ENCODE measurements around the gene SERPINE2.

The SERPINE2 gene

GRCh38 chr2:223956300-223956699 is 82.8 kb downstream of the SERPINE2 start:
- Histone ChIP-seq H3K27ac (no peak overlapping the region), H3K4me3 (IDR thresholded peaks at IDR 0.05; ENCODE audit: insufficient read depth, low read depth, low read length) (peak overlapping the region; percentile 12), H2AFZ (ENCODE audit: low read depth) (no peak overlapping the region), H3K27me3 (ENCODE audit: insufficient read depth, low read depth) (no peaks in the 10 kb centered on the region), H3K36me3 (ENCODE audit: insufficient read depth) (peaks cover 3% of the 10 kb centered on the region; the same call in 1 of the 2 replicates), H4K20me1 (ENCODE audit: insufficient read depth) (peaks cover 4% of the 10 kb centered on the region; the same call in 1 of the 2 replicates), H3K4me1 (ENCODE audit: low read depth, poor library complexity, severe bottlenecking) (peaks cover 54% of the 10 kb centered on the region), H3K9ac (no peak overlapping the region), H3K79me2 (ENCODE audit: insufficient read depth, low read depth) (peaks cover 38% of the 10 kb centered on the region), H3K4me2 (peak overlapping the region; percentile 59)
- TF ChIP-seq, protein P1, sequence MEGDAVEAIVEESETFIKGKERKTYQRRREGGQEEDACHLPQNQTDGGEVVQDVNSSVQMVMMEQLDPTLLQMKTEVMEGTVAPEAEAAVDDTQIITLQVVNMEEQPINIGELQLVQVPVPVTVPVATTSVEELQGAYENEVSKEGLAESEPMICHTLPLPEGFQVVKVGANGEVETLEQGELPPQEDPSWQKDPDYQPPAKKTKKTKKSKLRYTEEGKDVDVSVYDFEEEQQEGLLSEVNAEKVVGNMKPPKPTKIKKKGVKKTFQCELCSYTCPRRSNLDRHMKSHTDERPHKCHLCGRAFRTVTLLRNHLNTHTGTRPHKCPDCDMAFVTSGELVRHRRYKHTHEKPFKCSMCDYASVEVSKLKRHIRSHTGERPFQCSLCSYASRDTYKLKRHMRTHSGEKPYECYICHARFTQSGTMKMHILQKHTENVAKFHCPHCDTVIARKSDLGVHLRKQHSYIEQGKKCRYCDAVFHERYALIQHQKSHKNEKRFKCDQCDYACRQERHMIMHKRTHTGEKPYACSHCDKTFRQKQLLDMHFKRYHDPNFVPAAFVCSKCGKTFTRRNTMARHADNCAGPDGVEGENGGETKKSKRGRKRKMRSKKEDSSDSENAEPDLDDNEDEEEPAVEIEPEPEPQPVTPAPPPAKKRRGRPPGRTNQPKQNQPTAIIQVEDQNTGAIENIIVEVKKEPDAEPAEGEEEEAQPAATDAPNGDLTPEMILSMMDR (conservative IDR thresholded peaks at IDR 0.05; ENCODE audit: low read depth, low read length): no peak

- no peak overlapping the region for H3K4me3 ChIP-seq (IDR thresholded peaks at IDR 0.05; ENCODE audit: insufficient read depth, low read depth, low read length)
- H3K9ac ChIP-seq: no peak overlapping the region
- no peaks in the 10 kb centered on the region for H3K27me3 ChIP-seq (ENCODE audit: insufficient read depth, low read depth)
- no peak overlapping the region for H3K4me2 ChIP-seq
- H4K20me1 ChIP-seq (ENCODE audit: insufficient read depth): 0 out of 2 replicates have a peak, but pooled peaks cover 2% of the 10 kb centered on the region
- TF ChIP-seq, protein P1 (conservative IDR thresholded peaks at IDR 0.05; ENCODE audit: low read depth, low read length): no peak
- no peaks in the 10 kb centered on the region; the same call in 1 of the 2 replicates for H3K36me3 ChIP-seq (ENCODE audit: insufficient read depth)
- peaks cover 19% of the 10 kb centered on the region for H3K79me2 ChIP-seq (ENCODE audit: insufficient read depth, low read depth)
- H3K4me1 ChIP-seq (ENCODE audit: low read depth, poor library complexity, severe bottlenecking): peaks cover 41% of the 10 kb centered on the region
- no peak overlapping the region for H3K27ac ChIP-seq
- no peak overlapping the region for H2AFZ ChIP-seq (ENCODE audit: low read depth)
These were observed 84.7 kb downstream of the SERPINE2 start for GRCh38 chr2:223954401-223954800.

GRCh38 chr2:223952280-223952968 is 86.7 kb downstream of the SERPINE2 start:
- Histone ChIP-seq H3K4me1 (ENCODE audit: low read depth, poor library complexity, severe bottlenecking) (peaks cover 31% of the 10 kb centered on the region), H3K79me2 (ENCODE audit: insufficient read depth, low read depth) (no peaks in the 10 kb centered on the region), H3K4me2 (no peak overlapping the region; the same call in 1 of the 2 replicates), H4K20me1 (ENCODE audit: insufficient read depth) (no peaks in the 10 kb centered on the region), H3K27me3 (ENCODE audit: insufficient read depth, low read depth) (no peaks in the 10 kb centered on the region), H3K27ac (peak overlapping the region; percentile 11; the same call in 1 of the 2 replicates), H2AFZ (ENCODE audit: low read depth) (peak overlapping the region; percentile 4; the same call in 1 of the 2 replicates), H3K4me3 (IDR thresholded peaks at IDR 0.05; ENCODE audit: insufficient read depth, low read depth, low read length) (no peak overlapping the region), H3K36me3 (ENCODE audit: insufficient read depth) (no peaks in the 10 kb centered on the region), H3K9ac (no peak overlapping the region)
- TF ChIP-seq, protein P1 (conservative IDR thresholded peaks at IDR 0.05; ENCODE audit: low read depth, low read length): no peak

- Histone ChIP-seq H4K20me1 (ENCODE audit: insufficient read depth) (no peaks in the 10 kb centered on the region), H3K4me1 (ENCODE audit: low read depth, poor library complexity, severe bottlenecking) (peaks cover 26% of the 10 kb centered on the region), H3K4me2 (no peak overlapping the region), H3K36me3 (ENCODE audit: insufficient read depth) (no peaks in the 10 kb centered on the region), H3K27ac (no peak overlapping the region), H3K4me3 (IDR thresholded peaks at IDR 0.05; ENCODE audit: insufficient read depth, low read depth, low read length) (no peak overlapping the region), H2AFZ (ENCODE audit: low read depth) (no peak overlapping the region), H3K27me3 (ENCODE audit: insufficient read depth, low read depth) (no peaks in the 10 kb centered on the region), H3K79me2 (ENCODE audit: insufficient read depth, low read depth) (no peaks in the 10 kb centered on the region), H3K9ac (no peak overlapping the region)
- TF ChIP-seq, protein P1 (conservative IDR thresholded peaks at IDR 0.05; ENCODE audit: low read depth, low read length): no peak
These were observed 88.4 kb downstream of the SERPINE2 start for GRCh38 chr2:223950448-223951347.

All from KMS-11 (cell line).